ENCODE measurements around the gene RASA3. TPM values are rescaled to one million over a fixed set of nuclear protein-coding genes. Genes with fewer than 3 reads are reported as not detected.
A peak's percentile ranks its signal among the peaks of the same experiment; 100 is the strongest.

RASA3 gene
- total RNA-seq, 2 donors from 2014 or later = 6.3 to 12.0 TPM

DNA sequence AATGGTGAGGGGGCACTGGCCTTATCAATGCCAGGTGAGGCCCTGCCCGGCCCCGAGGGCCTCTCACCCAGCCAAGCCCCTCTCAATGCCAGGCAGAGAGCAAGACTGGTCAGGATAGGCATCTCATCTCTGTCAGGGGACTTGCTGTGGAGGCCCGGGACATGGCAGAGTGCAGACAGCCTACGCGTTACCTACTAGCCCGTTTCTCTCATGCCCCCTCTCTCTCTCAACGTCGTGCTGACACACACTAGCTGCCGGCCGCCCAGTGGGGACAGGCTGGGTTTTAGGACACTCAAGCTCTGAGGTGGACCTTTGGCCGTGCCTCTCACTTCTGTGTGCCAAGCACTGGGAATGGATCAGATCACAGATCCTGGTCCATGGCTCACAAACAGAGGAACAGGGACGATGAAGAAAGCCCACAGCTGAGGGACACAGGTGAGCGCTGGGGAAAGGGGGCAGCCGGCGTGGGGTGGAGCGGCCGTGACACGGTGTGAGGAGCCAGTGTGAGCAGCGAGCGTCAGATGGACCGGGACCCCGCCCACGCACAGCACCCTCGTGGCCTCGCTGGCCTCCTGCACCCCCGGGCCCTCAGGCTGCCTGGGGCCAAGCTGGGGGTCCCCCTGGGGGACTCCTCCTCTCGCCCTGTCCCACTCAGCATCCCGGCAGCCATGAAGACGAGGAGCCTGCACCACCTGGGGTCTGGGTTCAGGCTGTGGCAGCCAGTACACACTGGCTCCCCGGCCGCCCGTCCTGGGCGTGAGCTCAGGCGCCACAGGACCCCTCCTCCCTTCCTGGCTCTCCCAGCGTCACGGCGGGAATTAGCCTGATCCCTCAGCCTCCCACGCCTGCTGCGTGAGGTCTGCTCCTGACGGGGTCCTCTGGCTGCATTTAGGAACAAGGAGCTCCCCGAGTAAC is 81.6 kb downstream of the RASA3 start:
- Mint-ChIP-seq H3K36me3 (ENCODE audit: low read depth) (peaks cover 6% of the 10 kb centered on the region), H3K27ac (no peak overlapping the region), H3K4me3 (no peak overlapping the region), H3K9me3 (no peaks in the 10 kb centered on the region), H3K4me1 (no peaks in the 10 kb centered on the region), H3K27me3 (ENCODE audit: insufficient read depth) (no peaks in the 10 kb centered on the region)
- H3K27ac ChIP-seq (ENCODE audit: low read depth, low read length) = no peak overlapping the region
- H3K9me3 ChIP-seq (ENCODE audit: control insufficient read depth, low read length) = no peaks in the 10 kb centered on the region
- WGBS, 2 experiments (ENCODE audit: insufficient coverage in 1 of 2, insufficient read length in 1 of 2) = 91 to 93% methylated on average over 32 to 40 of the region's 41 CpGs
- H3K27me3 ChIP-seq (ENCODE audit: control insufficient read depth, insufficient read depth, low read length, poor library complexity, severe bottlenecking) = no peaks in the 10 kb centered on the region
- no peaks in the 10 kb centered on the region for H3K36me3 ChIP-seq (ENCODE audit: control insufficient read depth, insufficient read depth, low read length)
- TF ChIP-seq, protein P1, sequence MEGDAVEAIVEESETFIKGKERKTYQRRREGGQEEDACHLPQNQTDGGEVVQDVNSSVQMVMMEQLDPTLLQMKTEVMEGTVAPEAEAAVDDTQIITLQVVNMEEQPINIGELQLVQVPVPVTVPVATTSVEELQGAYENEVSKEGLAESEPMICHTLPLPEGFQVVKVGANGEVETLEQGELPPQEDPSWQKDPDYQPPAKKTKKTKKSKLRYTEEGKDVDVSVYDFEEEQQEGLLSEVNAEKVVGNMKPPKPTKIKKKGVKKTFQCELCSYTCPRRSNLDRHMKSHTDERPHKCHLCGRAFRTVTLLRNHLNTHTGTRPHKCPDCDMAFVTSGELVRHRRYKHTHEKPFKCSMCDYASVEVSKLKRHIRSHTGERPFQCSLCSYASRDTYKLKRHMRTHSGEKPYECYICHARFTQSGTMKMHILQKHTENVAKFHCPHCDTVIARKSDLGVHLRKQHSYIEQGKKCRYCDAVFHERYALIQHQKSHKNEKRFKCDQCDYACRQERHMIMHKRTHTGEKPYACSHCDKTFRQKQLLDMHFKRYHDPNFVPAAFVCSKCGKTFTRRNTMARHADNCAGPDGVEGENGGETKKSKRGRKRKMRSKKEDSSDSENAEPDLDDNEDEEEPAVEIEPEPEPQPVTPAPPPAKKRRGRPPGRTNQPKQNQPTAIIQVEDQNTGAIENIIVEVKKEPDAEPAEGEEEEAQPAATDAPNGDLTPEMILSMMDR (conservative IDR thresholded peaks at IDR 0.05) = no peak
- H3K9ac ChIP-seq (ENCODE audit: extremely low read depth, low read length, poor library complexity, severe bottlenecking) = no peak overlapping the region
- no peak overlapping the region for H3K4me3 ChIP-seq (ENCODE audit: low read length)
- DNase-seq = no peak
- no peaks in the 10 kb centered on the region for H3K4me1 ChIP-seq (ENCODE audit: control insufficient read depth, insufficient read depth, low read length)

DNA sequence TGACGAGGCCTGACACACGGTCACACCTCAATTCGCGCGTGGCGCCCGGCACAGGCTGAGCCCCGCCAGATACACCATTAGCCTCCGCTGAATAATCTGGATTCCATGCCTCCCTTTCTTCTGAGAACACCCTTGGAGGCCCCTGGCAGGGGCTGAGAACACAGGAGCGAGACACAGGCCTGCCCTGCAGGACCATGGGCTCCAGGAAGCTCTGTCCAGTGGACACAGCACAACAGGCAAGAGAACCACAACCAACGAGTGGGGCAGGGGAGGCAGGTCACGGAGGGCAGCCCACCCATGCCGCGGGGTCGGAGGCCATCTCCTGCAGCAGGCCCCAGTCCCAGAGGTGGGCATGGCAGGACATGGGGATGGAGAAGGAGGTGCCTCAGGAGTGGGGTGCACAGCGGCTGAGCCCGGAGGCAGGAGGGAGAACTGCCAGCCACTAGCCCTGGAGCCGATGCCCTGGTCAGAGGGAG is 82.8 kb downstream of the RASA3 start:
- Mint-ChIP-seq H3K36me3 (ENCODE audit: low read depth) (peaks cover 2% of the 10 kb centered on the region), H3K9me3 (no peaks in the 10 kb centered on the region), H3K4me3 (no peak overlapping the region), H3K27ac (peak overlapping the region; percentile 30), H3K27me3 (ENCODE audit: insufficient read depth) (no peaks in the 10 kb centered on the region), H3K4me1 (no peaks in the 10 kb centered on the region)
- no peak overlapping the region for H3K27ac ChIP-seq (ENCODE audit: low read depth, low read length)
- H3K4me1 ChIP-seq (ENCODE audit: control insufficient read depth, insufficient read depth, low read length) = no peaks in the 10 kb centered on the region
- H3K4me3 ChIP-seq (ENCODE audit: low read length) = no peak overlapping the region
- no peak overlapping the region for H3K9ac ChIP-seq (ENCODE audit: extremely low read depth, low read length, poor library complexity, severe bottlenecking)
- H3K27me3 ChIP-seq (ENCODE audit: control insufficient read depth, insufficient read depth, low read length, poor library complexity, severe bottlenecking) = no peaks in the 10 kb centered on the region
- 91 to 95% methylated on average over 12 to 18 of the region's 18 CpGs for WGBS, 2 experiments (ENCODE audit: insufficient coverage in 1 of 2, insufficient read length in 1 of 2)
- TF ChIP-seq, protein P1 (conservative IDR thresholded peaks at IDR 0.05) = no peak
- no peak for DNase-seq
- H3K36me3 ChIP-seq (ENCODE audit: control insufficient read depth, insufficient read depth, low read length) = no peaks in the 10 kb centered on the region
- H3K9me3 ChIP-seq (ENCODE audit: control insufficient read depth, low read length) = no peaks in the 10 kb centered on the region

DNA sequence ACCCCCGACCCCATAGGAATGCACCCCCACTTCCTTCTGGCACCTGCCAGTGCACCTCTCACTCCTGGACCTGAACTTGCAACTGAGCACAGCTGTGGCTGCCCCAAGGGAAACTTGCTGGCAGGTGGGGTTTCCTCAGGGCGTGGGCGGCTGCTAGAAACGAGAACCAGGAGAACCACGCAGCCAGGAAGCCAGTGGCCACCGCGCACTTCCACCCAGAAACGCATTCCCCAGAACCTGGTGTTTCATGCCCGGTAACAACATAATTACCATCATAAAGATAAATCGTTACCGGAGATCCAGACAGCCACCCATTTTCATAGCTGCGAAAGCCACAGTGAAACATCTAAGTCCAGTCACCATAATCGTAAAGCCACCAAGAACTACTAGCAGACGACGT is 83.4 kb downstream of the RASA3 start:
- Histone ChIP-seq H3K27me3 (ENCODE audit: control insufficient read depth, insufficient read depth, low read length, poor library complexity, severe bottlenecking) (no peaks in the 10 kb centered on the region), H3K9me3 (ENCODE audit: control insufficient read depth, low read length) (no peaks in the 10 kb centered on the region), H3K4me3 (ENCODE audit: low read length) (no peak overlapping the region), H3K9ac (ENCODE audit: extremely low read depth, low read length, poor library complexity, severe bottlenecking) (no peak overlapping the region), H3K4me1 (ENCODE audit: control insufficient read depth, insufficient read depth, low read length) (no peaks in the 10 kb centered on the region), H3K36me3 (ENCODE audit: control insufficient read depth, insufficient read depth, low read length) (no peaks in the 10 kb centered on the region), H3K27ac (ENCODE audit: low read depth, low read length) (no peak overlapping the region)
- no peak for DNase-seq
- TF ChIP-seq, protein P1 (conservative IDR thresholded peaks at IDR 0.05) = no peak
- Mint-ChIP-seq H3K27me3 (ENCODE audit: insufficient read depth) (no peaks in the 10 kb centered on the region), H3K4me3 (no peak overlapping the region), H3K4me1 (no peaks in the 10 kb centered on the region), H3K27ac (no peak overlapping the region), H3K9me3 (peaks cover 1% of the 10 kb centered on the region), H3K36me3 (ENCODE audit: low read depth) (peaks cover 2% of the 10 kb centered on the region)
- WGBS, 2 experiments (ENCODE audit: insufficient coverage in 1 of 2, insufficient read length in 1 of 2) = 87 to 93% methylated on average over 7 to 15 of the region's 15 CpGs
